A549 (cell line): ENCODE measurements around the gene CAMTA1. TPM values are rescaled to one million over a fixed set of nuclear protein-coding genes. Genes with fewer than 3 reads are reported as not detected.

ENCODE experiments used
- ATAC-seq, 2 experiments: fragments of 200-7000 bp in 1 of 2; fragments of >200 bp in 1 of 2; cut with Nextera tagmentation in 1 of 2; cut with Tn5 transposase in 1 of 2; 3 replicates each; pipeline versions ENCODE4 v1.8.0 to v1.9.1; 2018 to 2020; ENCODE audit warnings: mild to moderate bottlenecking in 1 of 2, moderate library complexity in 1 of 2
- CTCF ChIA-PET: fragments of 300-600 bp; sonication (Branson Sonifier 250); formaldehyde crosslinking; extraction: SDS; loops from one replicate; lab custom pipeline; 2021; ENCODE audit warnings: antibody characterized with exemption, inconsistent platforms; lab: Yijun Ruan, JAX
- POLR2A ChIA-PET: fragments of 350-600 bp; formaldehyde crosslinking; extraction: SDS; loops from one replicate; lab custom pipeline; 2021; ENCODE audit warnings: antibody characterized with exemption, inconsistent platforms; lab: Yijun Ruan, JAX
- DNase-seq, 2 experiments: peaks; one replicate each; pipeline versions ENCODE4 v3.0.0 to v3.0.0-alpha.2; 2011 to 2016; ENCODE audit warnings: low read depth in 1 of 2, low spot score in 1 of 2
- FAIRE-seq: peaks from 2 replicates; lab custom pipeline; 2011; peaks lifted over from hg19 to GRCh38; lab: Jason Lieb, UNC
- H3K27ac ChIP-seq, 2 experiments: fragments of >200 bp; sonication (Bioruptor Twin); formaldehyde crosslinking; 3 replicates each; pipeline ENCODE4 v1.5.1; 2016 to 2017
- H3K4me1 ChIP-seq: fragments of >200 bp; sonication (Bioruptor Twin); formaldehyde crosslinking; 3 replicates; pipeline ENCODE4 v1.6.1; 2016
- H3K4me2 ChIP-seq: fragments of >200 bp; sonication (Bioruptor Twin); formaldehyde crosslinking; 3 replicates; pipeline ENCODE4 v1.6.1; 2016
- H3K4me3 ChIP-seq: fragments of >200 bp; sonication (Bioruptor Twin); formaldehyde crosslinking; 3 replicates; pipeline ENCODE4 v1.5.1; 2016
- H3K9me3 ChIP-seq: fragments of >200 bp; sonication (Bioruptor Twin); formaldehyde crosslinking; 3 replicates; pipeline ENCODE4 v1.6.1; 2016
- CBX2 ChIP-seq: fragments of 200-600 bp; sonication (generic); IDR thresholded peaks from 2 replicates; pipeline ENCODE4 v1.6.1; 2016; ENCODE audit warnings: low read depth, mild to moderate bottlenecking, borderline replicate concordance
- CTCF ChIP-seq: fragments of >200 bp; sonication (Bioruptor Twin); formaldehyde crosslinking; IDR thresholded peaks from 3 replicates; pipeline ENCODE4 v1.5.1; 2016
- ELK1 ChIP-seq: fragments of 150-350 bp; IDR thresholded peaks from 2 replicates; pipeline ENCODE4 v1.6.1; 2014; ENCODE audit warnings: low read depth, mild to moderate bottlenecking, low read length
- ESRRA ChIP-seq: fragments of 150-350 bp; IDR thresholded peaks from 2 replicates; pipeline ENCODE4 v1.6.1; 2014; ENCODE audit warnings: mild to moderate bottlenecking, low read length, borderline replicate concordance
- FOSB ChIP-seq: fragments of 250-450 bp; sonication (Bioruptor Pico); IDR thresholded peaks from 2 replicates; pipeline ENCODE4 v1.5.0; 2020; ENCODE audit warnings: mild to moderate bottlenecking, moderate library complexity
- FOSL2 ChIP-seq, 2 experiments: fragments of 450-650 bp in 1 of 2; fragments of >200 bp in 1 of 2; sonication (Bioruptor Twin) in 1 of 2; formaldehyde crosslinking; IDR thresholded peaks; 2 replicates each; pipeline versions ENCODE4 v1.5.0 to v1.6.1; 2016 to 2020; ENCODE audit warnings: mild to moderate bottlenecking in 1 of 2, moderate library complexity in 1 of 2
- FOXS1 ChIP-seq: fragments of 250-450 bp; sonication (Bioruptor Pico); IDR thresholded peaks from 2 replicates; pipeline ENCODE4 v1.5.0; 2020; ENCODE audit warnings: mild to moderate bottlenecking, moderate library complexity
- GATA3 ChIP-seq: IDR thresholded peaks from 2 replicates; pipeline ENCODE4 v1.6.1; 2012; ENCODE audit warnings: borderline replicate concordance
- JUN ChIP-seq, 2 experiments: fragments of >200 bp; sonication (Bioruptor Twin); formaldehyde crosslinking; IDR thresholded peaks; 2 replicates in 1 of 2; 3 replicates in 1 of 2; pipeline ENCODE4 v1.6.1; 2016 to 2017
- MAFK ChIP-seq: fragments of 450-650 bp; IDR thresholded peaks from 2 replicates; pipeline ENCODE4 v1.6.1; 2014; ENCODE audit not compliant: partially characterized antibody
- MAZ ChIP-seq: fragments of 150-350 bp; IDR thresholded peaks from 2 replicates; pipeline ENCODE4 v1.6.1; 2014; ENCODE audit warnings: antibody characterized with exemption, low read depth, low read length, borderline replicate concordance
- PHF8 ChIP-seq: fragments of 200-600 bp; sonication (generic); IDR thresholded peaks from 2 replicates; pipeline ENCODE4 v1.6.1; 2016; ENCODE audit warnings: low read depth, mild to moderate bottlenecking, antibody characterized with exemption, moderate library complexity, borderline replicate concordance
- RAD21 ChIP-seq, 2 experiments: fragments of >200 bp in 1 of 2; sonication (Bioruptor Twin) in 1 of 2; formaldehyde crosslinking in 1 of 2; IDR thresholded peaks in 1 of 2; conservative IDR thresholded peaks in 1 of 2; 2 replicates in 1 of 2; 3 replicates in 1 of 2; pipeline ENCODE4 v1.6.1; 2012 to 2018; ENCODE audit warnings: inconsistent platforms in 1 of 2
- REST ChIP-seq: fragments of 200-600 bp; sonication (generic); IDR thresholded peaks from 2 replicates; pipeline ENCODE4 v1.6.1; 2016; ENCODE audit warnings: antibody characterized with exemption, mild to moderate bottlenecking, moderate library complexity
- SMC3 ChIP-seq: fragments of >200 bp; sonication (Bioruptor Twin); formaldehyde crosslinking; IDR thresholded peaks from 3 replicates; pipeline ENCODE4 v1.6.1; 2018; ENCODE audit warnings: inconsistent platforms
- WGBS: methylation state at CpG from one replicate; pipeline ENCODE4 v1.1.6; 2017; ENCODE audit errors: missing lambda C conversion rate; 5-methylcytosine and 5-hydroxymethylcytosine counted together
- polyA plus RNA-seq, 4 experiments: library from polyadenylated mRNA; depleted of rRNA in 3 of 4; stranded (reverse); fragments of >200 nt; fragmentation: RNase III in 1 of 4; extraction: RNeasy Plus Mini Kit Qiagen cat#74134 plus additional on column Dnase treatment in 1 of 4; gene quantifications; 2 replicates in 3 of 4; 3 replicates in 1 of 4; pipeline ENCODE4 v1.2.3, GENCODE V29; 2011 to 2017

CAMTA1 gene
- polyA plus RNA-seq, 2 of the 4 experiments (the other 2 are of a cell fraction), result 58.8 to 75.0 TPM

- DNase-seq (peak in 1 of 2 experiments; percentile 54), FAIRE-seq (no peak), ATAC-seq (peak in 1 of 2 experiments; percentile 41; a peak in 1 of 6 replicates)
- H3K4me1 ChIP-seq, result peaks cover 18% of the 10 kb centered on the region
- CTCF ChIA-PET, result interaction anchor here (0.7 to 1.0 kb wide), 2 partner anchors 60 to 239 kb away, joined by 3 read pairs; no protein-coding TSS in a partner anchor
- POLR2A ChIA-PET, result no interaction called here
- H3K9me3 ChIP-seq, result no peaks in the 10 kb centered on the region
- peak overlapping the region in 1 of 2 experiments; percentile 78; a peak in 3 of 6 replicates for H3K27ac ChIP-seq
- TF ChIP-seq FOSL2 (IDR thresholded peaks at IDR 0.05), result no peak
- 0 out of 2 replicates have a peak, but pooled peaks have one; percentile 28 for TF ChIP-seq FOSL2 (CRISPR knock-in tag; IDR thresholded peaks at IDR 0.05)
- no peak for TF ChIP-seq CBX2
- no peak overlapping the region for H3K4me3 ChIP-seq
- WGBS, result 90% methylated on average over 6 of the region's 6 CpGs
- no peak overlapping the region for H3K4me2 ChIP-seq
Observed at GRCh38 chr1:7538033-7538432, 752.8 kb downstream of the CAMTA1 start.

- TF ChIP-seq FOXS1 (CRISPR knock-in tag), result no peak
- TF ChIP-seq, all 56 proteins: peak for 0
- H3K4me2 ChIP-seq, result no peak overlapping the region
- H3K4me3 ChIP-seq, result no peak overlapping the region
- no peaks in the 10 kb centered on the region for H3K9me3 ChIP-seq
- ChIA-PET POLR2A (no interaction called here), CTCF (interaction anchor here (1.0 kb wide), 1 partner anchor 240 kb away, joined by 3 read pairs; no protein-coding TSS in a partner anchor)
- DNase-seq (no peak), ATAC-seq (no peak; a peak in 1 of 6 replicates), FAIRE-seq (no peak)
- peaks cover 18% of the 10 kb centered on the region for H3K4me1 ChIP-seq
- WGBS, result 87% methylated on average over 9 of the region's 10 CpGs
- peak overlapping the region; percentile 58 to 78; a peak in 5 of 6 replicates for H3K27ac ChIP-seq
Observed at GRCh38 chr1:7538849-7539768, 753.9 kb downstream of the CAMTA1 start.

- no peak overlapping the region for H3K4me3 ChIP-seq
- POLR2A ChIA-PET, result interaction anchor here (0.6 kb wide), 1 partner anchor 10 kb away, joined by 3 read pairs; no protein-coding TSS in a partner anchor
- peak in 1 of 2 experiments; percentile 74 for DNase-seq
- 35% methylated on average over 7 of the region's 7 CpGs for WGBS
- no peak overlapping the region for H3K4me2 ChIP-seq
- peaks cover 18% of the 10 kb centered on the region for H3K4me1 ChIP-seq
- FAIRE-seq, result no peak
- 0 out of 2 replicates have a peak, but pooled peaks have one; percentile 23 for TF ChIP-seq GATA3
- TF ChIP-seq FOSB (CRISPR knock-in tag), result no peak
- no peak for TF ChIP-seq ESRRA
- 0 out of 3 replicates have a peak, but pooled peaks have one; percentile 15 for TF ChIP-seq SMC3
- TF ChIP-seq PHF8, result no peak
- TF ChIP-seq CTCF, result peak; percentile 38; the same call in 2 of the 3 replicates
- TF ChIP-seq RAD21 (conservative IDR thresholded peaks at IDR 0.05 in 1 of 2, IDR thresholded peaks at IDR 0.05 in 1 of 2), result peak; percentile 34 to 53; a peak in 2 of 5 replicates
- TF ChIP-seq, all 56 proteins: peak for 4
- Histone ChIP-seq H3K27ac (peak overlapping the region; percentile 58 to 78; a peak in 5 of 6 replicates), H3K9me3 (no peaks in the 10 kb centered on the region)
- ATAC-seq, result peak; percentile 26 to 76; a peak in 4 of 6 replicates
- CTCF ChIA-PET, result interaction anchor here (1.1 kb wide), 1 partner anchor 16 kb away, joined by 4 read pairs; no protein-coding TSS in a partner anchor
Observed at GRCh38 chr1:7539769-7540175, 754.5 kb downstream of the CAMTA1 start.

GRCh38 chr1:7540816-7541215 lies 755.6 kb downstream of the CAMTA1 start:
- CTCF ChIA-PET, result interaction anchor here (1.1 kb wide), 1 partner anchor 15 kb away, joined by 4 read pairs; no protein-coding TSS in a partner anchor
- H3K9me3 ChIP-seq, result no peaks in the 10 kb centered on the region
- FAIRE-seq (no peak), DNase-seq (no peak), ATAC-seq (no peak)
- H3K4me3 ChIP-seq, result no peak overlapping the region
- H3K27ac ChIP-seq, result peak overlapping the region in 1 of 2 experiments; percentile 78; a peak in 3 of 6 replicates
- peaks cover 15% of the 10 kb centered on the region for H3K4me1 ChIP-seq
- no peak overlapping the region for H3K4me2 ChIP-seq
- POLR2A ChIA-PET, result no interaction called here
- WGBS, result 83% methylated on average over 7 of the region's 7 CpGs
- no peak for TF ChIP-seq JUN (IDR thresholded peaks at IDR 0.05)
- no peak for TF ChIP-seq FOSB (CRISPR knock-in tag)
- no peak for TF ChIP-seq CTCF
- TF ChIP-seq MAFK, result no peak
- no peak for TF ChIP-seq REST
- no peak for TF ChIP-seq ELK1
- no peak for TF ChIP-seq MAZ
